Measurements from ENCODE around the gene CASQ1.

The CASQ1 gene

GRCh38 chr1:160168609-160169369 is 21.6 kb upstream of the CASQ1 start:
- DNase-seq (ENCODE audit: low read depth): no peak

- no peak for DNase-seq (ENCODE audit: low read depth)
These were observed 20.6 kb upstream of the CASQ1 start for GRCh38 chr1:160169553-160170399.

GRCh38 chr1:160171354-160171753 is 19.0 kb upstream of the CASQ1 start:
- no peak for DNase-seq (ENCODE audit: low read depth)

GRCh38 chr1:160171980-160172379 is 18.4 kb upstream of the CASQ1 start:
- no peak for DNase-seq (ENCODE audit: low read depth)

- no peak for DNase-seq (ENCODE audit: low read depth)
These were observed 13.1 kb upstream of the CASQ1 start for GRCh38 chr1:160177231-160177630.

GRCh38 chr1:160177667-160178066 is 12.7 kb upstream of the CASQ1 start:
- DNase-seq (ENCODE audit: low read depth): no peak

- no peak for DNase-seq (ENCODE audit: low read depth)
These were observed 11.6 kb upstream of the CASQ1 start for GRCh38 chr1:160178731-160179130.

- DNase-seq (ENCODE audit: low read depth): no peak
These were observed 11.0 kb upstream of the CASQ1 start for GRCh38 chr1:160179336-160179735.

- no peak for DNase-seq (ENCODE audit: low read depth)
These were observed 4.1 kb upstream of the CASQ1 start for GRCh38 chr1:160186246-160186645.

- no peak for DNase-seq (ENCODE audit: low read depth)
These were observed 3.6 kb upstream of the CASQ1 start for GRCh38 chr1:160186729-160187128.

- no peak for DNase-seq (ENCODE audit: low read depth)
These were observed 3.0 kb upstream of the CASQ1 start for GRCh38 chr1:160187407-160187806.

- DNase-seq (ENCODE audit: low read depth): no peak
These were observed 2.0 kb upstream of the CASQ1 start for GRCh38 chr1:160188341-160188740.

- DNase-seq (ENCODE audit: low read depth): no peak
These were observed 1.4 kb downstream of the CASQ1 start for GRCh38 chr1:160191756-160192155.

- DNase-seq (ENCODE audit: low read depth): no peak
These were observed 1.9 kb downstream of the CASQ1 start for GRCh38 chr1:160192234-160192633.

- peak; percentile 67 for DNase-seq (ENCODE audit: low read depth)
These were observed 2.9 kb downstream of the CASQ1 start for GRCh38 chr1:160193091-160193819.

GRCh38 chr1:160193832-160194736 is 3.7 kb downstream of the CASQ1 start:
- no peak for DNase-seq (ENCODE audit: low read depth)

GRCh38 chr1:160194737-160195059 is 4.3 kb downstream of the CASQ1 start:
- DNase-seq (ENCODE audit: low read depth): no peak

- no peak for DNase-seq (ENCODE audit: low read depth)
These were observed 5.8 kb downstream of the CASQ1 start for GRCh38 chr1:160196143-160196542.

GRCh38 chr1:160197231-160197630 is 6.9 kb downstream of the CASQ1 start:
- DNase-seq (ENCODE audit: low read depth): no peak

GRCh38 chr1:160200786-160201185 is 10.4 kb downstream of the CASQ1 start:
- no peak for DNase-seq (ENCODE audit: low read depth)

- no peak for DNase-seq (ENCODE audit: low read depth)
These were observed 14.3 kb downstream of the CASQ1 start for GRCh38 chr1:160204526-160205241.

Measured in stimulated activated CD8-positive, alpha-beta memory T cell treated with anti-CD3 and anti-CD28 coated beads, Interleukin-4, amount 100 ng/mL, for 24 hours (primary cell).